Neural cell (in vitro differentiated cells): ENCODE data around the gene SPEM1. TPM values are rescaled to one million over a fixed set of nuclear protein-coding genes. Genes with fewer than 3 reads are reported as not detected.
"Not testable (repeated sequence)": the region's sequence is repeated elsewhere in the genome, so short reads cannot be mapped to it uniquely, and the experiment has no call there.

ENCODE experiments used
- H2AFZ ChIP-seq: fragments of 200-600, 300-800 bp; sonication (generic), shearing (Covaris generic); 2 replicates; pipeline ENCODE4 v1.6.0; 2014; ENCODE audit warnings: low read depth, mild to moderate bottlenecking, antibody characterized with exemption, low read length, moderate library complexity
- H3F3A ChIP-seq: fragments of 200-600 bp; shearing (Covaris generic); 2 replicates; pipeline ENCODE4 v1.6.1; 2016; ENCODE audit warnings: mild to moderate bottlenecking, moderate library complexity, mixed read lengths, antibody characterized with exemption, low read length; ENCODE audit not compliant: insufficient read depth, poor library complexity, severe bottlenecking
- H3K27ac ChIP-seq: fragments of 200-600, 300-800 bp; sonication (generic), shearing (Covaris generic); 2 replicates; pipeline ENCODE4 v1.5.1; 2014; ENCODE audit warnings: mild to moderate bottlenecking, low read length, moderate library complexity
- H3K27me3 ChIP-seq: fragments of 300-800, 200-600 bp; sonication (generic), shearing (Covaris generic); 2 replicates; pipeline ENCODE4 v1.6.0; 2014; ENCODE audit warnings: mild to moderate bottlenecking, low read depth, low read length, moderate library complexity; ENCODE audit not compliant: insufficient read depth
- H3K36me3 ChIP-seq: fragments of 300-800, 200-600 bp; sonication (generic), shearing (Covaris generic); 2 replicates; pipeline ENCODE4 v1.5.1; 2014; ENCODE audit warnings: mild to moderate bottlenecking, antibody characterized with exemption, low read length, moderate library complexity; ENCODE audit not compliant: insufficient read depth
- H3K4me2 ChIP-seq: fragments of 300-800, 200-600 bp; sonication (generic), shearing (Covaris generic); 2 replicates; pipeline ENCODE4 v1.6.0; 2014; ENCODE audit warnings: mild to moderate bottlenecking, low read length
- H3K4me3 ChIP-seq: fragments of 300-800, 200-600 bp; sonication (generic), shearing (Covaris generic); 2 replicates; pipeline ENCODE4 v1.5.1; 2014; ENCODE audit warnings: mild to moderate bottlenecking, low read length, moderate library complexity
- H3K79me2 ChIP-seq: fragments of 200-600 bp; shearing (Covaris generic); replicated peaks from 2 replicates; pipeline ENCODE4 v1.6.0; 2014; ENCODE audit warnings: mild to moderate bottlenecking, low read length, moderate library complexity; ENCODE audit not compliant: insufficient read depth
- H3K9ac ChIP-seq: fragments of 300-800, 200-600 bp; sonication (generic), shearing (Covaris generic); 2 replicates; pipeline ENCODE4 v1.6.1; 2016; ENCODE audit warnings: mild to moderate bottlenecking, low read length, mixed read lengths
- H3K9me2 ChIP-seq: fragments of 200-600 bp; shearing (Covaris generic); 2 replicates; pipeline ENCODE4 v1.6.1; 2016; ENCODE audit warnings: mild to moderate bottlenecking, low read length, mixed read lengths; ENCODE audit not compliant: insufficient read depth
- H3K9me3 ChIP-seq: fragments of 200-600, 300-800 bp; sonication (generic), shearing (Covaris generic); 2 replicates; pipeline ENCODE4 v1.6.1; 2016; ENCODE audit warnings: mild to moderate bottlenecking, mixed run types, low read length, moderate library complexity, mixed read lengths
- H4K20me1 ChIP-seq: fragments of 200-600 bp; shearing (Covaris generic); 2 replicates; pipeline ENCODE4 v1.6.1; 2016; ENCODE audit warnings: mild to moderate bottlenecking, mixed run types; ENCODE audit not compliant: insufficient read depth
- EP300 ChIP-seq: fragments of 450-650 bp; conservative IDR thresholded peaks from 2 replicates; pipeline ENCODE4 v1.6.1; 2014; ENCODE audit warnings: antibody characterized with exemption, mild to moderate bottlenecking, moderate library complexity; ENCODE audit not compliant: poor library complexity, severe bottlenecking
- EZH2 ChIP-seq: fragments of 200-600, 300-800 bp; shearing (Covaris generic), sonication (generic); IDR thresholded peaks from 2 replicates; pipeline ENCODE4 v1.6.1; 2014; ENCODE audit warnings: antibody characterized with exemption, low read length, borderline replicate concordance, mild to moderate bottlenecking; ENCODE audit not compliant: insufficient read depth, poor library complexity, severe bottlenecking
- MXI1 ChIP-seq: fragments of 450-650 bp; conservative IDR thresholded peaks from 2 replicates; pipeline ENCODE4 v1.6.1; 2014; ENCODE audit warnings: antibody characterized with exemption, mild to moderate bottlenecking; ENCODE audit not compliant: poor library complexity, severe bottlenecking
- POLR2AphosphoS5 ChIP-seq: IDR thresholded peaks from 2 replicates; pipeline ENCODE4 v1.6.1; 2012
- RAD21 ChIP-seq: fragments of 450-650 bp; conservative IDR thresholded peaks from 2 replicates; pipeline ENCODE4 v1.6.1; 2014; ENCODE audit warnings: antibody characterized with exemption, mild to moderate bottlenecking, moderate library complexity
- SMC3 ChIP-seq: fragments of 450-650 bp; conservative IDR thresholded peaks from 2 replicates; pipeline ENCODE4 v1.6.1; 2014; ENCODE audit warnings: antibody characterized with exemption, mild to moderate bottlenecking, moderate library complexity; ENCODE audit not compliant: poor library complexity
- TAF1 ChIP-seq: IDR thresholded peaks from 2 replicates; pipeline ENCODE4 v1.6.1; 2012; ENCODE audit warnings: low read depth
- polyA plus RNA-seq: library from polyadenylated mRNA; depleted of rRNA; stranded (reverse); fragments of >200 nt; gene quantifications from 2 replicates; pipeline ENCODE4 v1.2.3, GENCODE V29; 2014
- TF ChIP-seq, protein P1 (sequence below): IDR thresholded peaks from 2 replicates; pipeline ENCODE4 v1.6.1; 2012; ENCODE audit warnings: borderline replicate concordance
- TF ChIP-seq, protein P2 (sequence below): fragments of 450-650 bp; IDR thresholded peaks from 2 replicates; pipeline ENCODE4 v1.5.1; 2014; ENCODE audit warnings: antibody characterized with exemption, mild to moderate bottlenecking, moderate library complexity; ENCODE audit not compliant: poor library complexity, severe bottlenecking

SPEM1 gene
- polyA plus RNA-seq, 1 donor from 2014 or later, result not detected

GRCh38 chr17:7468804-7469389, 48.8 kb downstream of the SPEM1 start:
- TF ChIP-seq EP300 (no peak), SMC3 (no peak), MXI1 (no peak), EZH2 (no peak), TAF1 (no peak), RAD21 (no peak), POLR2AphosphoS5 (no peak)
- TF ChIP-seq, protein P1, sequence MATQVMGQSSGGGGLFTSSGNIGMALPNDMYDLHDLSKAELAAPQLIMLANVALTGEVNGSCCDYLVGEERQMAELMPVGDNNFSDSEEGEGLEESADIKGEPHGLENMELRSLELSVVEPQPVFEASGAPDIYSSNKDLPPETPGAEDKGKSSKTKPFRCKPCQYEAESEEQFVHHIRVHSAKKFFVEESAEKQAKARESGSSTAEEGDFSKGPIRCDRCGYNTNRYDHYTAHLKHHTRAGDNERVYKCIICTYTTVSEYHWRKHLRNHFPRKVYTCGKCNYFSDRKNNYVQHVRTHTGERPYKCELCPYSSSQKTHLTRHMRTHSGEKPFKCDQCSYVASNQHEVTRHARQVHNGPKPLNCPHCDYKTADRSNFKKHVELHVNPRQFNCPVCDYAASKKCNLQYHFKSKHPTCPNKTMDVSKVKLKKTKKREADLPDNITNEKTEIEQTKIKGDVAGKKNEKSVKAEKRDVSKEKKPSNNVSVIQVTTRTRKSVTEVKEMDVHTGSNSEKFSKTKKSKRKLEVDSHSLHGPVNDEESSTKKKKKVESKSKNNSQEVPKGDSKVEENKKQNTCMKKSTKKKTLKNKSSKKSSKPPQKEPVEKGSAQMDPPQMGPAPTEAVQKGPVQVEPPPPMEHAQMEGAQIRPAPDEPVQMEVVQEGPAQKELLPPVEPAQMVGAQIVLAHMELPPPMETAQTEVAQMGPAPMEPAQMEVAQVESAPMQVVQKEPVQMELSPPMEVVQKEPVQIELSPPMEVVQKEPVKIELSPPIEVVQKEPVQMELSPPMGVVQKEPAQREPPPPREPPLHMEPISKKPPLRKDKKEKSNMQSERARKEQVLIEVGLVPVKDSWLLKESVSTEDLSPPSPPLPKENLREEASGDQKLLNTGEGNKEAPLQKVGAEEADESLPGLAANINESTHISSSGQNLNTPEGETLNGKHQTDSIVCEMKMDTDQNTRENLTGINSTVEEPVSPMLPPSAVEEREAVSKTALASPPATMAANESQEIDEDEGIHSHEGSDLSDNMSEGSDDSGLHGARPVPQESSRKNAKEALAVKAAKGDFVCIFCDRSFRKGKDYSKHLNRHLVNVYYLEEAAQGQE, result no peak
- TF ChIP-seq, protein P2, sequence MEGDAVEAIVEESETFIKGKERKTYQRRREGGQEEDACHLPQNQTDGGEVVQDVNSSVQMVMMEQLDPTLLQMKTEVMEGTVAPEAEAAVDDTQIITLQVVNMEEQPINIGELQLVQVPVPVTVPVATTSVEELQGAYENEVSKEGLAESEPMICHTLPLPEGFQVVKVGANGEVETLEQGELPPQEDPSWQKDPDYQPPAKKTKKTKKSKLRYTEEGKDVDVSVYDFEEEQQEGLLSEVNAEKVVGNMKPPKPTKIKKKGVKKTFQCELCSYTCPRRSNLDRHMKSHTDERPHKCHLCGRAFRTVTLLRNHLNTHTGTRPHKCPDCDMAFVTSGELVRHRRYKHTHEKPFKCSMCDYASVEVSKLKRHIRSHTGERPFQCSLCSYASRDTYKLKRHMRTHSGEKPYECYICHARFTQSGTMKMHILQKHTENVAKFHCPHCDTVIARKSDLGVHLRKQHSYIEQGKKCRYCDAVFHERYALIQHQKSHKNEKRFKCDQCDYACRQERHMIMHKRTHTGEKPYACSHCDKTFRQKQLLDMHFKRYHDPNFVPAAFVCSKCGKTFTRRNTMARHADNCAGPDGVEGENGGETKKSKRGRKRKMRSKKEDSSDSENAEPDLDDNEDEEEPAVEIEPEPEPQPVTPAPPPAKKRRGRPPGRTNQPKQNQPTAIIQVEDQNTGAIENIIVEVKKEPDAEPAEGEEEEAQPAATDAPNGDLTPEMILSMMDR, result no peak
- no peaks in the 10 kb centered on the region for H3K9me3 ChIP-seq
- no peak overlapping the region for H3K27ac ChIP-seq
- no peak overlapping the region for H3K4me2 ChIP-seq
- no peaks in the 10 kb centered on the region for H4K20me1 ChIP-seq
- H3K4me3 ChIP-seq, result no peak overlapping the region
- H3F3A ChIP-seq, result no peaks in the 10 kb centered on the region
- H3K9ac ChIP-seq, result no peak overlapping the region
- H3K36me3 ChIP-seq, result no peaks in the 10 kb centered on the region
- no peaks in the 10 kb centered on the region for H3K27me3 ChIP-seq
- H3K9me2 ChIP-seq, result no peaks in the 10 kb centered on the region
- H2AFZ ChIP-seq, result no peak overlapping the region
- peaks cover 3% of the 10 kb centered on the region for H3K79me2 ChIP-seq

- H3K79me2 ChIP-seq, H3K9me3 ChIP-seq, H4K20me1 ChIP-seq: not testable (repeated sequence)
Observed at GRCh38 chr17:7469843-7470242, 49.7 kb downstream of the SPEM1 start.

DNA sequence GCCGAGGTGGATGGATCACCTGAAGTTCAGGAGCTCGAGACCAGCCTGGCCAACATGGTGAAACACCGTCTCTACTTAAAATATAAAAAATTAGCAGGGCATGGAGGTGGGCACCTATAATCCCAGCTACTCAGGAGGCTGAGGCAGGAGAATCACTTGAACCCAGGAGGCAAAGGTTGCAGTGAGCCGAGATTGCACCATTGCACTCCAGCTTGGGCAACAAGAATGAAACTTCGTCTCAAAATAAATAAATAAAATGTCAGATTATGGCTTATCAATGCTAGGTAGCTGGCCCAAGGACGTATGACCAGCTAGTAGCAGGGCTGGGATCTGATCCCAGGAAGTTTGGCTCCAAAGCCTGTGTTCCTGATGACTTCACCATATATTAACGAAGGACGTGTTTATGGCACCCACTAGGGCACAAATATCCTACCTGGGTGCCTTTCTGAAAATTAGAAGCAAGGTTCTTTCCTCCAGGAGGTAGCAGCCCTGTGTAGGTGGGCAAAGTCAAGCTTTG, 50.4 kb downstream of the SPEM1 start:
- H3K79me2 ChIP-seq, result peaks cover 13% of the 10 kb centered on the region
- not testable (repeated sequence) for H3K36me3 ChIP-seq, H3F3A ChIP-seq, H3K27ac ChIP-seq, H3K9me3 ChIP-seq, H3K9me2 ChIP-seq, H3K9ac ChIP-seq, H3K27me3 ChIP-seq, H2AFZ ChIP-seq, H3K4me3 ChIP-seq, H3K4me2 ChIP-seq, H4K20me1 ChIP-seq

More at GRCh38 chr17:7469843-7470242, 49.7 kb downstream of the SPEM1 start:
- H3K27me3 ChIP-seq, H2AFZ ChIP-seq, H3F3A ChIP-seq, H3K9me2 ChIP-seq, H3K9ac ChIP-seq, H3K4me3 ChIP-seq, H3K27ac ChIP-seq, H3K4me2 ChIP-seq, H3K36me3 ChIP-seq: not testable (repeated sequence)

Other genes with a start within 250 kb of the SPEM1 start
- 75.6 and 80.2 TPM in 2 replicates for gene ASGR1, start 241.0 kb upstream of the SPEM1 start, polyA plus RNA-seq
- gene DLG4, start 200.5 kb upstream of the SPEM1 start, polyA plus RNA-seq, result 126 and 145 TPM in 2 replicates
- 397 and 483 TPM in 2 replicates for gene ACADVL, start 200.4 kb upstream of the SPEM1 start, polyA plus RNA-seq
- gene DVL2, start 185.8 kb upstream of the SPEM1 start, polyA plus RNA-seq, result 41.1 and 59.2 TPM in 2 replicates
- 55.7 and 60.3 TPM in 2 replicates for gene PHF23, start 180.9 kb upstream of the SPEM1 start, polyA plus RNA-seq
- 384 and 512 TPM in 2 replicates for gene GABARAP, start 177.9 kb upstream of the SPEM1 start, polyA plus RNA-seq
- 37.3 and 39.4 TPM in 2 replicates for gene CTDNEP1, start 168.6 kb upstream of the SPEM1 start, polyA plus RNA-seq
- 82.7 and 99.5 TPM in 2 replicates for gene ELP5, start 168.1 kb upstream of the SPEM1 start, polyA plus RNA-seq
- 0.27 TPM in 1 of 2 replicates, not detected in the other for gene CLDN7, start 157.8 kb upstream of the SPEM1 start, polyA plus RNA-seq
- gene SLC2A4, start 138.6 kb upstream of the SPEM1 start, polyA plus RNA-seq, result not detected in 2 replicates
- 1.8 and 2.1 TPM in 2 replicates for gene YBX2, start 125.7 kb upstream of the SPEM1 start, polyA plus RNA-seq
- 164 and 178 TPM in 2 replicates for gene EIF5A, start 112.7 kb upstream of the SPEM1 start, polyA plus RNA-seq
- gene GPS2, start 105.0 kb upstream of the SPEM1 start, polyA plus RNA-seq, result 108 and 116 TPM in 2 replicates
- gene NEURL4, start 91.0 kb upstream of the SPEM1 start, polyA plus RNA-seq, result 58.4 and 61.0 TPM in 2 replicates
- gene ACAP1, start 83.8 kb upstream of the SPEM1 start, polyA plus RNA-seq, result 0.66 and 9.2 TPM in 2 replicates
- 2.8 TPM in 2 replicates for gene KCTD11, start 68.2 kb upstream of the SPEM1 start, polyA plus RNA-seq
- not detected in 2 replicates for gene TMEM95, start 65.2 kb upstream of the SPEM1 start, polyA plus RNA-seq
- gene TNK1, start 39.2 kb upstream of the SPEM1 start, polyA plus RNA-seq, result 0.83 and 1.5 TPM in 2 replicates
- gene PLSCR3, start 25.8 kb upstream of the SPEM1 start, polyA plus RNA-seq, result 15.9 and 25.2 TPM in 2 replicates
- gene TMEM256, start 16.2 kb upstream of the SPEM1 start, polyA plus RNA-seq, result 158 and 161 TPM in 2 replicates
- 13.8 and 21.5 TPM in 2 replicates for gene NLGN2, start 12.5 kb upstream of the SPEM1 start, polyA plus RNA-seq
- not detected in 2 replicates for gene SPEM2, start 5.3 kb downstream of the SPEM1 start, polyA plus RNA-seq
- not detected in 2 replicates for gene SPEM3, start 8.5 kb downstream of the SPEM1 start, polyA plus RNA-seq
- 0.14 TPM in 1 of 2 replicates, not detected in the other for gene TMEM102, start 15.1 kb downstream of the SPEM1 start, polyA plus RNA-seq
- gene FGF11, start 19.2 kb downstream of the SPEM1 start, polyA plus RNA-seq, result 15.8 and 16.4 TPM in 2 replicates
- gene CHRNB1, start 24.7 kb downstream of the SPEM1 start, polyA plus RNA-seq, result 17.9 and 18.2 TPM in 2 replicates
- gene ZBTB4, start 59.3 kb downstream of the SPEM1 start, polyA plus RNA-seq, result 8.0 and 9.2 TPM in 2 replicates
- gene SLC35G6, start 61.1 kb downstream of the SPEM1 start, polyA plus RNA-seq, result not detected in 2 replicates
- gene POLR2A, start 64.0 kb downstream of the SPEM1 start, polyA plus RNA-seq, result 9.1 and 22.6 TPM in 2 replicates
- not detected in 2 replicates for gene TNFSF12, start 128.7 kb downstream of the SPEM1 start, polyA plus RNA-seq
- 0.15 TPM in 1 of 2 replicates, not detected in the other for gene TNFSF13, start 138.4 kb downstream of the SPEM1 start, polyA plus RNA-seq
- 148 and 151 TPM in 2 replicates for gene SENP3, start 141.6 kb downstream of the SPEM1 start, polyA plus RNA-seq
- not detected in 2 replicates for gene CD68, start 159.3 kb downstream of the SPEM1 start, polyA plus RNA-seq
- gene MPDU1, start 163.5 kb downstream of the SPEM1 start, polyA plus RNA-seq, result 110 and 118 TPM in 2 replicates
- 0.47 and 1.5 TPM in 2 replicates for gene SOX15, start 169.8 kb downstream of the SPEM1 start, polyA plus RNA-seq
- 118 and 130 TPM in 2 replicates for gene FXR2, start 194.6 kb downstream of the SPEM1 start, polyA plus RNA-seq
- gene SAT2, start 207.5 kb downstream of the SPEM1 start, polyA plus RNA-seq, result 303 and 330 TPM in 2 replicates
- gene SHBG, start 209.8 kb downstream of the SPEM1 start, polyA plus RNA-seq, result 0.90 and 3.2 TPM in 2 replicates
- gene ATP1B2, start 230.6 kb downstream of the SPEM1 start, polyA plus RNA-seq, result 3.2 and 4.2 TPM in 2 replicates